Skeletal muscle satellite cell (primary cell): ENCODE results near the gene RERE.

Experiments
- H3K27me3 ChIP-seq: 2 replicates; pipeline ENCODE4 v1.7.0; 2013; ENCODE audit warnings: low read length; ENCODE audit not compliant: control insufficient read depth, insufficient read depth
- H3K36me3 ChIP-seq: 2 replicates; pipeline ENCODE4 v1.7.0; 2013; ENCODE audit warnings: mild to moderate bottlenecking, control low read depth, low read length; ENCODE audit not compliant: insufficient read depth
- H3K4me1 ChIP-seq: 2 replicates; pipeline ENCODE4 v1.7.0; 2013; ENCODE audit warnings: low read length; ENCODE audit not compliant: control insufficient read depth, insufficient read depth
- H3K4me2 ChIP-seq: 2 replicates; pipeline ENCODE4 v1.7.0; 2013; ENCODE audit warnings: mild to moderate bottlenecking, low read length
- H3K4me3 ChIP-seq: 2 replicates; pipeline ENCODE4 v1.7.0; 2013; ENCODE audit warnings: low read length
- H3K9ac ChIP-seq: 2 replicates; pipeline ENCODE4 v1.7.0; 2013; ENCODE audit warnings: mild to moderate bottlenecking, low read depth, low read length, moderate library complexity
- H3K9me3 ChIP-seq: replicated peaks from 2 replicates; pipeline ENCODE4 v1.7.0; 2013; ENCODE audit warnings: mild to moderate bottlenecking, control low read depth, low read length

RERE gene

DNA sequence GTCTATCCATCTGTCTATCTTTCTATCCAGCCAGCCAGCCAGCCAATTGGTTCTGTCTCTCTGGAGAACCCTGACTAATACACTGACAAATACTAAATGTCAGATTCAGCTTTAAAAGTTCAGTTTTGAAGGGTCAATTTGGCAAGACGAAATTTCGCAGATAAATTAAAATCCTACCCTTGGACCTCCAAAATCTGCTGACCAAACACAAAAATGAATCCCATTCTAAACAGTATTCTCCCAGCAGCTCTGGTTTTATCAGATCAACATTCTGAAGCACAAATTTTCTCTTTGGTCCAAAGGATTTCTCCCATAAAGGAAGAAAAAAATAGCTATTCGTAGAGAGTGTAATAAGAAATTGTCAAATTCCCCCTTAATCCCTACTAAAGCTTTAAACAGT is 248.6 kb downstream of the RERE start:
- Histone ChIP-seq H3K27me3 (no peaks in the 10 kb centered on the region), H3K9me3 (no peaks in the 10 kb centered on the region), H3K4me2 (no peak overlapping the region), H3K4me3 (no peak overlapping the region), H3K9ac (no peak overlapping the region), H3K4me1 (peaks cover 16% of the 10 kb centered on the region), H3K36me3 (no peaks in the 10 kb centered on the region)

DNA sequence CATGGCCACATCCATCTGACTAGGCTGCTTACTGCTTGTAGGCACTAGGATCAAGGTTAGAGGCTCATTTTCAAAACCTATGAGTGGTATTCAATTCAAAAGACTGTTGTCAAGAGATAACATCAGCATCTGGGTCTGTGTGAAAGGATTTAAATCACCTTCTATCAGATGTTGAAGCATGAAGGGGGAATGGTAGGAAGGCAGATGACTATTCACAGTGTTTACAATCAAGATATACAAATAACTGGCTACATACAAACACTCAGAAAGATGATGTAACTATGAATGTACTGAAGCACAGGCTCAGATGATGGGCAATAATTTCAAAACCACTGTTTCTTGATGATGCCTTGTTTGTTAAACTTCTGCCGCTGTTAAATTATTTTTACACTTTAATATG is 250.3 kb downstream of the RERE start:
- no peak overlapping the region for H3K4me2 ChIP-seq
- H3K4me1 ChIP-seq, result peaks cover 25% of the 10 kb centered on the region
- no peak overlapping the region for H3K9ac ChIP-seq
- H3K36me3 ChIP-seq, result no peaks in the 10 kb centered on the region
- no peaks in the 10 kb centered on the region for H3K9me3 ChIP-seq
- H3K4me3 ChIP-seq, result no peak overlapping the region
- H3K27me3 ChIP-seq, result no peaks in the 10 kb centered on the region

DNA sequence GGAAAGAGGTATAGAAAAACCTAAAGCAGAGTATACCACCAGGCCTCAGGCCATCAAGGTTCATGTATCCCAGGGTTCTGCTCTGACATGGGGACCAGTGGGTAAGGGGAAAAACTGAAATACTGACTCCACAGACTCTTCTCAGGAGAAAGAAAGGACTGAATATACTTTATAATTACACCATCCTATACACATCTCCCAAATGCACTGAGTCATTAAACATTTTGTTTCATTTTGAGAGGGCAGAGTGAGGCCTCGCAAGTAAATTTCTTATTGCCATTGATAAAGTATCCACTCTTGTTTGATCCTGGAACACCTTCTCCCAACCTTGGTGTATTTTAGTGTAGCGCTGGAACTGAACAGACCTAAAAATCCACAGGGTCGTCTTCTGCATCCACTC is 251.6 kb downstream of the RERE start:
- H3K9ac ChIP-seq, result no peak overlapping the region
- no peaks in the 10 kb centered on the region for H3K27me3 ChIP-seq
- H3K36me3 ChIP-seq, result no peaks in the 10 kb centered on the region
- no peak overlapping the region for H3K4me2 ChIP-seq
- H3K9me3 ChIP-seq, result no peaks in the 10 kb centered on the region
- H3K4me3 ChIP-seq, result no peak overlapping the region
- H3K4me1 ChIP-seq, result peaks cover 13% of the 10 kb centered on the region

DNA sequence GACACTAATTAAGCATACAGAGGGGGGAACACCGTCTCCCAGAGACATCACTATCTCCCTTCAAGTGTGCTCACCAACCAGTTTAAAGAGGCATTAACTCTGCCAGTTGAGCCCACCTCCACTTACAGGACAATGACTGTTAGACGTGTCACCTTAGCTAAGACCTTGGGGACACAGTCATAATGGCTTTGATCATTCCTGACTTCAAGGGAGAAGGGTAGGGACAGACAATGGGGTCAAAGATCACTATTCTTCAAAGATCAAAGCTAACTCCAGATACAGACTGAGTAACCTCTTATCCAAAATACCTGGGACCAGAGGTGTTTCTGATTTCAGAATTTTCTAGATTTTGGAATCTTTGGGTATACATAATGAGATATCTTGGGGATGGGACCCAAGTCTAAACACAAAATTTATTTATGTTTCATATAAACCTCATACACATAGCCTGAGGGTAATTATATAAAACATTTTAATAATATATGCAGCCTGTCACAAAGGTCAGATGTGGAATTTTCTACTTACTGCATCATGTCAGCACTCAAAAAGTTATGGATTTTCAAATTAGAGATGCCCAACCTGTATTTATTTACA is 253.4 kb downstream of the RERE start:
- Histone ChIP-seq H3K4me1 (peaks cover 13% of the 10 kb centered on the region), H3K4me2 (peak overlapping the region; percentile 8), H3K36me3 (no peaks in the 10 kb centered on the region), H3K27me3 (no peaks in the 10 kb centered on the region), H3K9ac (no peak overlapping the region), H3K9me3 (no peaks in the 10 kb centered on the region), H3K4me3 (no peak overlapping the region)

DNA sequence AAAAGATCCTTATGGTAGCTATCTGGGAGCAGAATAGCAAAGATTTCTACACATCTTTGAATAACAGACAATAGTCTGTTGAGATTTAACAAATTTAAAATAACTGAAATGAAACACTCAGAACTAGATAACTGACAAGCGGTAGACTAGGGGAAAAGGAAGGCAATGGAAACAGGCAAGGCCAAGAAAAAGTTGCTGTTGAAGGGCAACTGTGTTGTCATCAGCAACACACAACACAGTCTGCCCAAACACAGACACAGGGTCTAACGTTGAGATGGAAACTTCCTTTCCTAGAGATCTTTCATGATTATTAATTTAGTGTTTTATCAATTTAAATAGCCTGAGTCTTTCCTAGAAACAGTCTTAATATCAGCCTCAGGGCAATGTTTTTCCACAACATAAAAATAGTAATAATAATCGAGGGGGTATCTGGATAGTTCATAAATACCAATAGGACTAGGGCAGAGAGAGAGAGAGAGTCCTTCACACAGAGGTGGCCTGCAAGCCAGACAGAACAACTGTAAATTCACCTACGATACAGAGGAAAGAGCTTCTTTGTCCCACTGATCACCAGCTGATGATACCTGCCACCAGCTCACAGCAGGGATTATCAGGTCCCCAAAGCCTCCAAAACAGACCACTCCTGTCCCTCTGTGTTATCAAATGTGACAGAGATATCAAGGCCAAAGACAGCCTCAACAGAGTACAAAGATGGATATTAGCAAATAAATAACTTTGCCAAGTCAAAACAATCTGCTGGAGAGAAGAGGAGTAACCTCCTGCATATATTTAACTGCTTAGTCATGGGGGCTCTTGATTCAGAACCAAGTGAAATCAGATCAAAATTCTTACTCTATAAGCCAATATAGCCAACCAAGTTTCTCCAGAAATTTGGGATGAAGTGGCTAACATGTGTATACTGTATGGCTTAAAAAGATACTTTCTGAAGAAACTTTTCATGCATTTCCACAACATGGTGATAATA is 254.3 kb downstream of the RERE start:
- Histone ChIP-seq H3K9me3 (no peaks in the 10 kb centered on the region), H3K4me1 (peaks cover 13% of the 10 kb centered on the region), H3K36me3 (no peaks in the 10 kb centered on the region), H3K4me2 (peak overlapping the region; percentile 37), H3K4me3 (no peak overlapping the region), H3K27me3 (no peaks in the 10 kb centered on the region), H3K9ac (no peak overlapping the region)

DNA sequence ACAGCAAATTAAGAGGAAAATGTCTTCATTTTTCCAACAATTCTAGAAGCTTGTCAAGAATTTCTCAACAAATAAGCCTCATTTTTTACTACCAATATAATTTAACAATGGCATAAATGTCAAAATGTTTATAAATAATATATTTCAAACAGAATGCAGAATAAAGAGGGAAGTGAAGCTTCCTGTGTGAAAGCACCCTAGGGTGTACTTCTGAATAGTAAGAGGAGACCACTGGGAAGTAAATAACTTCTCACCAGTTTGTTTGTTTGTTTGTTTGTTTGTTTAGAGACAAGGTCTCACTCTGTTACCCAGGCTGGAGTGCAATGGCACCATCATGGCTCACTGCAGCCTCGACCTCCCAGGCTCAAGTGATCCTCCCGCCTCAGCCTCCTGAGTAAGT is 255.2 kb downstream of the RERE start:
- Histone ChIP-seq H3K27me3 (no peaks in the 10 kb centered on the region), H3K9me3 (no peaks in the 10 kb centered on the region), H3K36me3 (no peaks in the 10 kb centered on the region), H3K4me3 (no peak overlapping the region), H3K9ac (no peak overlapping the region), H3K4me1 (peaks cover 13% of the 10 kb centered on the region), H3K4me2 (no peak overlapping the region)

DNA sequence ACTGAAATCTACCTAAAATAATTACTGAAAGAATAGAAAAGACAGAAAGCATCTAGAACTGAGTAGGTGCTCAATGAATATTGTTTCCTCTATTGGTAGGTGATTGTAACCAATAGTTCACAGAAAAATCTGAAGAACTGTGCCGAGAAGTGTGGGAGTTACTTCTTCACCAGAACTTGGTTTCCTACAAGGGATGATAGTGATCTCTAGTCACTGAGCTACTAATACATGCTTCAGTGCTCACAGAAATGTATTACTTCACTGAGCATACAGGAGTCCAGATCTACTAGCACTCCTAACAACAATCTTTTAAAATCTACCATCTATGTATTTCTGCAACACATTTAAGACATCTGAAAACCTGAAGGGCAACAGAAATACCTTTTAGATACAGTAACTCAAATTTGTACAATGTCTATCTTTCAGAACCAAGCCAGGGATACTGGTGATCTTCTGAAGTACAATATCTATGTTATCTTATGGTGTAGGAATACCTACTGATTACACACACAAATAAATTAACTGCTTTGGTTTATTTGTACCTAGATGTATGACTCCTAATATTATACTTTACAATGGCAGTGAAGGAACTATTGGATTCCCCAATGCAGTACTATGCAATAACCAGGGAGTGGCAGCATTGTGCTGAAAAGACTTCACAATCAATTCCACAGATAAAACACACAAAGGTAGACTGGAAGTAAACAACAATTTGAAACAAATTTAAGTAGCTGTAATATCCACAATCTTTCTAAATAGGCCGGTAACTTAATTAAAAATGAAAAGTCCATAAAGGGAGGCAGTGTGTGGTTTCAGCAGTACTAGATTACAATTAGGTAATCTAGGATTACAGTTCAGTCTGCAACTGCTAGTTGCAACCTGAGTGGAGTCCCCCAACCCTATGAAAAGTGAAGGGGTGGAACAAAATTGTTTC is 256.6 kb downstream of the RERE start:
- Histone ChIP-seq H3K4me1 (peaks cover 13% of the 10 kb centered on the region), H3K9me3 (no peaks in the 10 kb centered on the region), H3K4me2 (no peak overlapping the region), H3K27me3 (no peaks in the 10 kb centered on the region), H3K4me3 (no peak overlapping the region), H3K9ac (no peak overlapping the region), H3K36me3 (no peaks in the 10 kb centered on the region)

DNA sequence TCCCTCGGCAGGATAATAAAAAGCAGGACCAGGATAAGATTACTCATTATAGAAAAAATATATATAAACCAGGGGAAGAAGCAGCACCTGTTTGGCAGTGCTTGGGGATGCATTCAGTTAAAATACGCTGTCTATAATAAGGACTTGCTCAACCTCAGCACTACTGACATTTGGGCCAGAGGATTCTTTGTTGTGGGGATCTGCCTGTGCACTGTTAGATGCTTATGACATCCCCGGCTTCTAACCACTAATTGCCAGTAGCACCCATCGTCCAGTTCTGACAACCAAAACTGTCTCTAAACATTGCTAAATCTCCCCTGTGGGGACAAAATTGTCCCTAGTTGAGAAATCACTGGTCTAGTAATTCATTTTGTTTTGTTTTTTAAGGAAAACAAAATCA is 257.4 kb downstream of the RERE start:
- H3K36me3 ChIP-seq, result no peaks in the 10 kb centered on the region
- H3K4me2 ChIP-seq, result no peak overlapping the region
- H3K27me3 ChIP-seq, result no peaks in the 10 kb centered on the region
- H3K9ac ChIP-seq, result no peak overlapping the region
- H3K9me3 ChIP-seq, result no peaks in the 10 kb centered on the region
- peaks cover 16% of the 10 kb centered on the region for H3K4me1 ChIP-seq
- no peak overlapping the region for H3K4me3 ChIP-seq

DNA sequence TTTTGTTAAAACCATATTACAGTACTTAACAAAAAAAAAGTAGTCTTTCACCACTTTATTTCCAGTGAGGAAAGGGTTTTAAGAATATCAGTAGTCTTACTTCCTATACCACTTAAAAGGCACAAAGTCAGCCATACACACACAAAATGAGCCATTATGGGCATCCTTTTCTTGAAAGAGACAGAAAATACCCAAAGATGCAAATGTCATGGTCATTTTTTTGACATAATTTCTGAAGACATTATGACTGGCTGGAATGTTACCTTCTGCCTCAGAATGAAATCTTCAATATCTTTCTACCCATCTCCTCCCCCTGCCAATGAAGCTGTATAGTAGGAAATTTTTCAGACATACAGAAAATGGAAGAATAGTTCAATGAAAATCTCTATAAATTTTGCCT is 261.9 kb downstream of the RERE start:
- no peaks in the 10 kb centered on the region for H3K36me3 ChIP-seq
- H3K4me3 ChIP-seq, result no peak overlapping the region
- no peaks in the 10 kb centered on the region for H3K9me3 ChIP-seq
- H3K9ac ChIP-seq, result no peak overlapping the region
- H3K27me3 ChIP-seq, result no peaks in the 10 kb centered on the region
- peaks cover 6% of the 10 kb centered on the region for H3K4me1 ChIP-seq
- H3K4me2 ChIP-seq, result no peak overlapping the region

DNA sequence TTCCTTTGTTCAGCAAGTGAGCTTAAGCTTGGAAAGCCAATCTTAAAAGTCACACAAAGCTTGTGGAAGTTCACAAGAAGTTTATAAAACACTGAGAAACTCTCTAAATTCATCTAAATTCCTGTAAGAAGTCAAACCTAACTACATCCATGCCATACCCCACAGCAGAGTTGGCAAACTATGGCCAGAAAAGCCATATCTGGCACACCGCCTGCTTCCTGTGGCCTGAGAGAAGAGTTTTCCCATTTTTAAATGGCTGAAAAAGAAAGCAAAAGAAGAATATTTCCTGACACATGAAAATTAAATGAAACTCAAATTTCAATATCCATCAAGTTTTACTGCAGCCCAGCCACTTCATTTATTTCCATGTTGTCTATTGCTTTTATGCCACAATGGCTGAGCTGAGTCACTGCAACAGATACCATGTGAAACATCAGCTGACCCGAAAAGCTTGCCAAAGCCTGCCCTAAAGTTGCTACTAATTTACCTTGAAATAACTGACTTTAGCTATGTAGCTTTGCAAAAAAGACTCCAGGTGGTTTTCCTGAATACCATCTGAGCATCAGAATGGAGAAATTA is 262.4 kb downstream of the RERE start:
- Histone ChIP-seq H3K9me3 (no peaks in the 10 kb centered on the region), H3K36me3 (no peaks in the 10 kb centered on the region), H3K27me3 (no peaks in the 10 kb centered on the region), H3K9ac (no peak overlapping the region), H3K4me3 (no peak overlapping the region), H3K4me2 (no peak overlapping the region), H3K4me1 (peaks cover 6% of the 10 kb centered on the region)

DNA sequence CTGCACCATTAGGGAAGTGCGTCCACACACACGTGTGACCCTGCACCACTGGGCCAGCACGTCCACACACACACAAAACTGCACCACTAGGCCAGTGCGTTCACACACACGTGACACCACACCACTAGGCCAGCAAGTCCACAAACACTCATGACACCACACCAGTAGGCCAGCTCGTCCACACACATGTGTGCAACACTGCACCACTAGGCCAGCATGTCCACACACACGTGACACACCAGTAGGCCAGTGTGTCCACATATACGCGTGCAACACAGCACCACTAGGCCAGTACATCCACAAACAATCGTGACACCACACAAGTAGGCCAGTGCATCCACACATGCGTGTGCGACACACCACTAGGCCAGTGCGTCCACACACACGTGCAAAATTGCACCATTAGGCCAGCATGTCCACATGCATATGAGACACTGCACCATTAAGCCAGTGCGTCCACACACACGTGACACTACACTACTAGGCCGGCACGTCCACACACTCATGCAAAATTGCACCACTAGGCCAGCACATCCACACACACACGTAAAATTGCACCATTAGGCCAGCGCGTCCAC is 264.5 kb downstream of the RERE start:
- no peaks in the 10 kb centered on the region for H3K27me3 ChIP-seq
- H3K4me2 ChIP-seq, result no peak overlapping the region
- no peaks in the 10 kb centered on the region for H3K9me3 ChIP-seq
- peaks cover 6% of the 10 kb centered on the region for H3K4me1 ChIP-seq
- H3K36me3 ChIP-seq, result no peaks in the 10 kb centered on the region
- no peak overlapping the region for H3K4me3 ChIP-seq
- no peak overlapping the region for H3K9ac ChIP-seq
